ENCODE data around the gene TSEN2. TPM values are rescaled to one million over a fixed set of nuclear protein-coding genes. Genes with fewer than 3 reads are reported as not detected.

The TSEN2 gene
- total RNA-seq, 2 experiments from 2014 or later: 33.2 to 41.4 TPM

- intact Hi-C loops (cut with micrococcal nuclease; ENCODE audit: unreplicated experiment): no loop called here
- BruUV-seq (replicated peaks): no TSS peak
- TF ChIP-seq EZH2phosphoT487 (IDR thresholded peaks at IDR 0.05; ENCODE audit: borderline replicate concordance, low read depth, low read length): no peak
- TF ChIP-seq, protein P1, sequence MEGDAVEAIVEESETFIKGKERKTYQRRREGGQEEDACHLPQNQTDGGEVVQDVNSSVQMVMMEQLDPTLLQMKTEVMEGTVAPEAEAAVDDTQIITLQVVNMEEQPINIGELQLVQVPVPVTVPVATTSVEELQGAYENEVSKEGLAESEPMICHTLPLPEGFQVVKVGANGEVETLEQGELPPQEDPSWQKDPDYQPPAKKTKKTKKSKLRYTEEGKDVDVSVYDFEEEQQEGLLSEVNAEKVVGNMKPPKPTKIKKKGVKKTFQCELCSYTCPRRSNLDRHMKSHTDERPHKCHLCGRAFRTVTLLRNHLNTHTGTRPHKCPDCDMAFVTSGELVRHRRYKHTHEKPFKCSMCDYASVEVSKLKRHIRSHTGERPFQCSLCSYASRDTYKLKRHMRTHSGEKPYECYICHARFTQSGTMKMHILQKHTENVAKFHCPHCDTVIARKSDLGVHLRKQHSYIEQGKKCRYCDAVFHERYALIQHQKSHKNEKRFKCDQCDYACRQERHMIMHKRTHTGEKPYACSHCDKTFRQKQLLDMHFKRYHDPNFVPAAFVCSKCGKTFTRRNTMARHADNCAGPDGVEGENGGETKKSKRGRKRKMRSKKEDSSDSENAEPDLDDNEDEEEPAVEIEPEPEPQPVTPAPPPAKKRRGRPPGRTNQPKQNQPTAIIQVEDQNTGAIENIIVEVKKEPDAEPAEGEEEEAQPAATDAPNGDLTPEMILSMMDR (conservative IDR thresholded peaks at IDR 0.05; ENCODE audit: low read length): no peak
- Histone ChIP-seq H3K4me3 (ENCODE audit: low read depth, low read length, poor library complexity, severe bottlenecking) (no peak overlapping the region), H3K36me3 (ENCODE audit: insufficient read depth, low read length) (no peaks in the 10 kb centered on the region), H3K79me2 (ENCODE audit: insufficient read depth, low read depth, low read length) (no peaks in the 10 kb centered on the region), H3K4me1 (ENCODE audit: insufficient read depth, low read length, poor library complexity, severe bottlenecking) (no peaks in the 10 kb centered on the region), H3K9me3 (ENCODE audit: low read length) (no peaks in the 10 kb centered on the region), H4K20me1 (ENCODE audit: insufficient read depth, low read length) (no peaks in the 10 kb centered on the region), H3K4me2 (ENCODE audit: low read length) (no peak overlapping the region), H2AFZ (ENCODE audit: low read length) (no peak overlapping the region), H3K27ac (ENCODE audit: low read depth, low read length, poor library complexity, severe bottlenecking) (no peak overlapping the region), H3K9me2 (ENCODE audit: insufficient read depth, low read length) (no peaks in the 10 kb centered on the region)
- POLR2A ChIA-PET: no interaction called here
- no peak for DNase-seq (ENCODE audit: low spot score)
- CTCF ChIA-PET (ENCODE audit: unreplicated experiment): no interaction called here
These were observed 18.4 kb upstream of the TSEN2 start for GRCh38 chr3:12465836-12466225.

DNA sequence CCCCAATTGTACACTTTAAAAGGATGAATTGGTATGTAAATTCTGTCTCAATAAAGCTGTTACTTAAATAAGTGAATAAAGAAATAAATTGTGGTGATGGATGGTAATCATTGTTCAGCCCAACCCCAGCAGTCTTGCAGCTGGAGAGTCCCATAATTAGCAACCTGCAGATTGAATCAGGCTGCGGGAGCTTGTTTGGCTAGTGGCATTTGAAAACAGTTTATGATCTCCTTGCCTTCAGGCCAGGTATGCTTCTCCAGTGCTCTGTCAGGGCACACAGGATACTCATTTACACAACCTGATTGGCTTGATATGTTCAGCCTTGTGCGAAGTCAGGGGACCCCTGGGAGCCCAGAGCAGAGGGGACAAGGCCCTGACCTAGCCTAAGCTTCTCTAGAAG lies 16.5 kb upstream of the TSEN2 start:
- intact Hi-C loops (cut with micrococcal nuclease; ENCODE audit: unreplicated experiment): no loop called here
- no peak overlapping the region for H3K27ac ChIP-seq (ENCODE audit: low read depth, low read length, poor library complexity, severe bottlenecking)
- TF ChIP-seq, protein P1 (conservative IDR thresholded peaks at IDR 0.05; ENCODE audit: low read length): no peak
- no peak for TF ChIP-seq EZH2phosphoT487 (IDR thresholded peaks at IDR 0.05; ENCODE audit: borderline replicate concordance, low read depth, low read length)
- POLR2A ChIA-PET: no interaction called here
- no peak overlapping the region for H3K4me3 ChIP-seq (ENCODE audit: low read depth, low read length, poor library complexity, severe bottlenecking)
- no peaks in the 10 kb centered on the region for H4K20me1 ChIP-seq (ENCODE audit: insufficient read depth, low read length)
- no peak overlapping the region for H3K4me2 ChIP-seq (ENCODE audit: low read length)
- no peaks in the 10 kb centered on the region for H3K79me2 ChIP-seq (ENCODE audit: insufficient read depth, low read depth, low read length)
- no peaks in the 10 kb centered on the region for H3K36me3 ChIP-seq (ENCODE audit: insufficient read depth, low read length)
- H3K9me2 ChIP-seq (ENCODE audit: insufficient read depth, low read length): no peaks in the 10 kb centered on the region
- H2AFZ ChIP-seq (ENCODE audit: low read length): no peak overlapping the region
- DNase-seq (ENCODE audit: low spot score): no peak
- BruUV-seq (replicated peaks): no TSS peak
- CTCF ChIA-PET (ENCODE audit: unreplicated experiment): no interaction called here
- H3K9me3 ChIP-seq (ENCODE audit: low read length): no peaks in the 10 kb centered on the region
- no peaks in the 10 kb centered on the region for H3K4me1 ChIP-seq (ENCODE audit: insufficient read depth, low read length, poor library complexity, severe bottlenecking)

- BruUV-seq (replicated peaks): no TSS peak
- no peaks in the 10 kb centered on the region for H3K36me3 ChIP-seq (ENCODE audit: insufficient read depth, low read length)
- H3K4me3 ChIP-seq (ENCODE audit: low read depth, low read length, poor library complexity, severe bottlenecking): no peak overlapping the region
- no peak overlapping the region for H3K27ac ChIP-seq (ENCODE audit: low read depth, low read length, poor library complexity, severe bottlenecking)
- ChIA-PET POLR2A (no interaction called here), CTCF (ENCODE audit: unreplicated experiment) (no interaction called here)
- H3K4me1 ChIP-seq (ENCODE audit: insufficient read depth, low read length, poor library complexity, severe bottlenecking): no peaks in the 10 kb centered on the region
- intact Hi-C loops (cut with micrococcal nuclease; ENCODE audit: unreplicated experiment): no loop called here
- no peak overlapping the region for H3K4me2 ChIP-seq (ENCODE audit: low read length)
- no peaks in the 10 kb centered on the region for H4K20me1 ChIP-seq (ENCODE audit: insufficient read depth, low read length)
- H2AFZ ChIP-seq (ENCODE audit: low read length): no peak overlapping the region
- no peaks in the 10 kb centered on the region for H3K79me2 ChIP-seq (ENCODE audit: insufficient read depth, low read depth, low read length)
- H3K9me3 ChIP-seq (ENCODE audit: low read length): no peaks in the 10 kb centered on the region
- H3K9me2 ChIP-seq (ENCODE audit: insufficient read depth, low read length): no peaks in the 10 kb centered on the region
- TF ChIP-seq EZH2phosphoT487 (IDR thresholded peaks at IDR 0.05; ENCODE audit: borderline replicate concordance, low read depth, low read length): no peak
- TF ChIP-seq, protein P1 (conservative IDR thresholded peaks at IDR 0.05; ENCODE audit: low read length): no peak
- DNase-seq (ENCODE audit: low spot score): no peak
These were observed 16.0 kb upstream of the TSEN2 start for GRCh38 chr3:12468276-12468675.
